Suprapubic skin (tissue), 3 donors: ENCODE results near the gene APOL1.

Experiments
- CTCF ChIP-seq, 2 donors: fragments of 200-600 bp in 1 of 2; fragments of 450-650 bp in 1 of 2; sonication (generic) in 1 of 2; IDR thresholded peaks; one replicate each; pipeline ENCODE4 v1.5.1; 2016 to 2019; ENCODE audit warnings: antibody characterized with exemption in 2 of 2, mild to moderate bottlenecking in 1 of 2, moderate library complexity in 1 of 2
- EP300 ChIP-seq: sonication (generic); formaldehyde crosslinking; IDR thresholded peaks from one replicate; pipeline ENCODE4 v1.6.1; 2017; ENCODE audit warnings: antibody characterized with exemption

- no peak for TF ChIP-seq CTCF (IDR thresholded peaks at IDR 0.05)
- no peak for TF ChIP-seq EP300
Measured at GRCh38 chr22:36244522-36245391, 8.2 kb upstream of the APOL1 start.
